K562 (cell line): Measurements from ENCODE around the gene PDLIM7. TPM values are rescaled to one million over a fixed set of nuclear protein-coding genes. Genes with fewer than 3 reads are reported as not detected.

Experiments used
- CBX2 ChIP-seq: fragments of 200-600 bp; sonication (generic); IDR thresholded peaks from one replicate; pipeline ENCODE4 v1.6.1; 2012; ENCODE audit warnings: mild to moderate bottlenecking, low read length, inconsistent platforms; ENCODE audit not compliant: insufficient read depth, poor library complexity, severe bottlenecking
- CEBPB ChIP-seq: fragments of 450-650 bp; IDR thresholded peaks from 2 replicates; pipeline ENCODE4 v1.6.1; 2016; ENCODE audit warnings: missing genetic modification characterization, missing compliant biosample characterization
- CREB1 ChIP-seq, 2 experiments: sonication (generic) in 1 of 2; formaldehyde crosslinking in 1 of 2; IDR thresholded peaks; 2 replicates each; pipeline versions ENCODE4 v1.6.1 to v1.8.0; 2012 to 2022; ENCODE audit warnings: inconsistent platforms in 1 of 2, mild to moderate bottlenecking in 1 of 2, missing genetic modification reagents in 1 of 2, moderate library complexity in 1 of 2
- CSDE1 ChIP-seq, 2 experiments: fragments of 450-650 bp; IDR thresholded peaks; 2 replicates each; pipeline ENCODE4 v1.6.1; 2016; ENCODE audit warnings: mild to moderate bottlenecking in 1 of 2
- KDM2B ChIP-seq: fragments of 250-450 bp; sonication (Bioruptor Pico); IDR thresholded peaks from 2 replicates; pipeline ENCODE4 v1.8.0; 2021; ENCODE audit warnings: mild to moderate bottlenecking, moderate library complexity
- MAFF ChIP-seq: IDR thresholded peaks from 2 replicates; pipeline ENCODE4 v1.6.1; 2012; ENCODE audit warnings: low read length, improper control_type of control experiment
- MBD2 ChIP-seq: sonication (generic); IDR thresholded peaks from 2 replicates; pipeline ENCODE4 v1.6.1; 2016; ENCODE audit warnings: low read depth, borderline replicate concordance
- RCOR1 ChIP-seq, 2 experiments: IDR thresholded peaks; 2 replicates each; pipeline ENCODE4 v1.6.1; 2012; ENCODE audit warnings: low read depth in 2 of 2, low read length in 2 of 2, borderline replicate concordance in 1 of 2, improper control_type of control experiment in 1 of 2
- SIX5 ChIP-seq, 2 experiments: IDR thresholded peaks; 2 replicates each; pipeline ENCODE4 v1.6.1; 2011; ENCODE audit warnings: low read length in 2 of 2, borderline replicate concordance in 1 of 2, low read depth in 1 of 2, mild to moderate bottlenecking in 1 of 2, moderate library complexity in 1 of 2; ENCODE audit not compliant: insufficient read depth in 1 of 2
- SPI1 ChIP-seq: IDR thresholded peaks from 2 replicates; pipeline ENCODE4 v1.6.1; 2011; ENCODE audit warnings: low read depth, low read length, control low read depth, borderline replicate concordance
- SREBF1 ChIP-seq: fragments of 150-350 bp; IDR thresholded peaks from 2 replicates; pipeline ENCODE4 v1.6.1; 2014; ENCODE audit warnings: antibody characterized with exemption, low read depth, low read length, borderline replicate concordance
- STAT6 ChIP-seq: sonication (generic); formaldehyde crosslinking; IDR thresholded peaks from 2 replicates; pipeline ENCODE4 v1.8.1; 2023; ENCODE audit warnings: mild to moderate bottlenecking, missing genetic modification reagents
- TAF15 ChIP-seq: fragments of 200-400 bp; formaldehyde crosslinking; IDR thresholded peaks from 2 replicates; pipeline ENCODE4 v1.6.1; 2017; ENCODE audit warnings: mild to moderate bottlenecking, low read depth, low read length, moderate library complexity
- TBL1XR1 ChIP-seq, 2 experiments: IDR thresholded peaks; 2 replicates each; pipeline ENCODE4 v1.6.1; 2012; ENCODE audit warnings: improper control_type of control experiment in 2 of 2, low read length in 2 of 2, mild to moderate bottlenecking in 1 of 2
- TBP ChIP-seq: optimal IDR thresholded peaks from 2 replicates; pipeline ENCODE3; 2011; ENCODE audit warnings: low read depth, low read length, improper control_type of control experiment
- TCF7 ChIP-seq: sonication (generic); IDR thresholded peaks from 2 replicates; pipeline ENCODE4 v1.6.1; 2016; ENCODE audit warnings: antibody characterized with exemption, borderline replicate concordance
- TCFL5 ChIP-seq: fragments of 250-450 bp; sonication (Bioruptor Pico); conservative IDR thresholded peaks from 2 replicates; pipeline ENCODE4 v1.6.1; 2021; ENCODE audit warnings: mild to moderate bottlenecking, moderate library complexity, matching md5 sums
- THAP7 ChIP-seq: fragments of 250-450 bp; sonication (Bioruptor Pico); IDR thresholded peaks from 2 replicates; pipeline ENCODE4 v1.5.0; 2021
- YY1 ChIP-seq, 3 experiments: IDR thresholded peaks; 2 replicates each; pipeline ENCODE4 v1.6.1; 2011; ENCODE audit warnings: low read length in 2 of 3, mild to moderate bottlenecking in 2 of 3, moderate library complexity in 2 of 3, borderline replicate concordance in 1 of 3, control low read depth in 1 of 3, low read depth in 1 of 3; ENCODE audit not compliant: insufficient read depth in 3 of 3, insufficient replicate concordance in 2 of 3, control insufficient read depth in 1 of 3, insufficient read length in 1 of 3; ENCODE audit errors: extremely low read depth in 1 of 3
- ZNF551 ChIP-seq: fragments of 250-450 bp; sonication (Bioruptor Pico); IDR thresholded peaks from 2 replicates; pipeline ENCODE4 v1.5.0; 2021; ENCODE audit warnings: mild to moderate bottlenecking, moderate library complexity
- ZZZ3 ChIP-seq: fragments of 450-650 bp; IDR thresholded peaks from 2 replicates; pipeline ENCODE4 v1.6.1; 2016; ENCODE audit warnings: antibody characterized with exemption, mild to moderate bottlenecking, moderate library complexity
- polyA plus RNA-seq, 8 experiments: library from polyadenylated mRNA; depleted of rRNA in 4 of 8; stranded (reverse) in 5 of 8; unstranded in 3 of 8; fragments of >200 nt; fragmentation: Nextera tagmentation in 2 of 8; fragmentation: Illumina TruSeq in 1 of 8; extraction: Ambion mirVana in 2 of 8; extraction: Trizol in 1 of 8; gene quantifications; 2 replicates each; pipeline versions ENCODE4 v1.2.1 to v1.2.3, GENCODE V29; 2011 to 2014; ENCODE audit warnings: inconsistent platforms in 1 of 8, missing spikeins in 1 of 8
- total RNA-seq, 7 experiments: library from RNA; depleted of rRNA in 6 of 7; stranded (reverse); fragments of >200 nt in 6 of 7; fragmentation: Illumina TruSeq in 2 of 7; extraction: Trizol in 2 of 7; gene quantifications; 2 replicates each; pipeline versions ENCODE4 v1.2.1 to v1.2.3, GENCODE V29; 2011 to 2021; ENCODE audit warnings: low replicate concordance in 1 of 7

Gene PDLIM7
- total and polyA plus RNA-seq, 9 of the 15 experiments (the other 6 are each of a cell fraction or from before 2014, with no cell fraction given), result 2.1 to 124 (median 32.6) TPM

GRCh38 chr5:177456976-177457851 is 40.2 kb downstream of the PDLIM7 start (continued):
- TF ChIP-seq SPI1, result 0 out of 2 replicates have a peak, but pooled peaks have one; percentile 11
- peak in 1 of 2 experiments; percentile 95; a peak in 2 of 4 replicates for TF ChIP-seq CSDE1 (IDR thresholded peaks at IDR 0.05)
- TF ChIP-seq KDM2B (CRISPR knock-in tag), result no peak
- no peak for TF ChIP-seq ZZZ3
- TF ChIP-seq CEBPB, result no peak
- TF ChIP-seq YY1 (IDR thresholded peaks at IDR 0.05; ENCODE audit: borderline replicate concordance in 1 of 3, control insufficient read depth in 1 of 3, extremely low read depth in 1 of 3, insufficient read depth in 3 of 3, insufficient read length in 1 of 3, insufficient replicate concordance in 2 of 3, low read depth in 1 of 3, low read length in 2 of 3), result no peak
- peak; percentile 93 to 100 for TF ChIP-seq RCOR1 (IDR thresholded peaks at IDR 0.05; ENCODE audit: borderline replicate concordance in 1 of 2, low read depth in 2 of 2, low read length in 2 of 2)
- no peak for TF ChIP-seq STAT6 (CRISPR knock-in tag)
- no peak for TF ChIP-seq CBX2
- TF ChIP-seq TAF15, result no peak
- no peak for TF ChIP-seq SREBF1
- TF ChIP-seq MAFF, result no peak
- no peak for TF ChIP-seq THAP7 (CRISPR knock-in tag)
- TF ChIP-seq TBP, result peak; percentile 31
- no peak for TF ChIP-seq ZNF551 (CRISPR knock-in tag)
- TF ChIP-seq SIX5 (IDR thresholded peaks at IDR 0.05; ENCODE audit: borderline replicate concordance in 1 of 2, insufficient read depth in 1 of 2, low read depth in 1 of 2, low read length in 2 of 2), result no peak
- no peak for TF ChIP-seq CREB1 (IDR thresholded peaks at IDR 0.05)
- peak; percentile 62; the same call in 1 of the 2 replicates for TF ChIP-seq CREB1 (CRISPR knock-in tag; IDR thresholded peaks at IDR 0.05)
- no peak for TF ChIP-seq TCFL5 (CRISPR knock-in tag)
- peak; percentile 63; the same call in 1 of the 2 replicates for TF ChIP-seq MBD2
- 0 out of 4 replicates have a peak, but pooled peaks of 1 of the 2 experiments have one; percentile 11 for TF ChIP-seq TBL1XR1 (IDR thresholded peaks at IDR 0.05; ENCODE audit: low read length in 2 of 2)
- TF ChIP-seq TCF7, result no peak
